Astrocyte of the cerebellum (primary cell): Measurements from ENCODE around the gene ACAN.

Source experiments
- DNase-seq: peaks from one replicate; pipeline ENCODE4 v3.0.0-alpha.2; 2011; ENCODE audit warnings: low read depth
- H3K4me3 ChIP-seq: 2 replicates; pipeline ENCODE4 v1.5.1; 2011; ENCODE audit warnings: mild to moderate bottlenecking, low read depth, low read length, moderate library complexity
- in situ Hi-C: cut with HindIII; loops from 2 replicates; pipeline ENCODE4 v1.10.0; 2017; ENCODE audit warnings: low sequenced_read_pairs
- TF ChIP-seq, protein P1 (sequence below): IDR thresholded peaks from 2 replicates; pipeline ENCODE4 v1.5.1; 2012; ENCODE audit warnings: low read length, low read depth, moderate library complexity, mild to moderate bottlenecking; ENCODE audit errors: missing control alignments

Gene ACAN

DNA sequence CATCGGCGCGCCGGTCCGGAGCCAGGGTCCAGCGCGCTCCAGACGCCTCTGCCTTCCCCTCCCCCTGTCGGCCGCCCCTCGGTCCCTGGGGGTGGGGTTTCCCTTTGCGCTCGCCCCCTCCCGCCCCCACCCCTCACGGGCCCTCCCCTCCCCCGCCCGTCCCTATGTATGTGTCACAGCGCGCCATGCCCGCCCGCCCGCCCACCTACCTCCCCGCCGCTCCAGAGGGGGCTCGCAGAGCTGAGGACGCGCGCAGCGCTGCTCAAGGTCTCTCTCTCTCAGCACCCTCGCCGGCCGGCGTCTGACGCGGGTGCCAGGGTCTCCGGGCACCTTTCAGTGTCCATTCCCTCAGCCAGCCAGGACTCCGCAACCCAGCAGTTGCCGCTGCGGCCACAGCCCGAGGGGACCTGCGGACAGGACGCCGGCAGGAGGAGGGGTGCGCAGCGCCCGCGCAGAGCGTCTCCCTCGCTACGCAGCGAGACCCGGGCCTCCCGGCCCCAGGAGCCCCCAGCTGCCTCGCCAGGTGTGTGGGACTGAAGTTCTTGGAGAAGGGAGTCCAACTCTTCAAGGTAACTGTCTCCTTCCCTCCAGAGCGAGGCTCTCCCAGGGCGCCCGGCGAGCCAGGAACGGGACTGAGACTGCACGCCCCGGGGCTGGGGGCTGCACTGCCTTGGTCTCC, at the start of gene ACAN:
TSS of gene ACAN (plus strand) at position 196 of the 679 bp plus-strand sequence. CDS start 32,771 bp downstream, outside the sequence.
- H3K4me3 ChIP-seq = peak within 1 kb of the TSS; percentile 16
- in situ Hi-C loops = no loop called here
- DNase-seq = no peak
- TF ChIP-seq, protein P1, sequence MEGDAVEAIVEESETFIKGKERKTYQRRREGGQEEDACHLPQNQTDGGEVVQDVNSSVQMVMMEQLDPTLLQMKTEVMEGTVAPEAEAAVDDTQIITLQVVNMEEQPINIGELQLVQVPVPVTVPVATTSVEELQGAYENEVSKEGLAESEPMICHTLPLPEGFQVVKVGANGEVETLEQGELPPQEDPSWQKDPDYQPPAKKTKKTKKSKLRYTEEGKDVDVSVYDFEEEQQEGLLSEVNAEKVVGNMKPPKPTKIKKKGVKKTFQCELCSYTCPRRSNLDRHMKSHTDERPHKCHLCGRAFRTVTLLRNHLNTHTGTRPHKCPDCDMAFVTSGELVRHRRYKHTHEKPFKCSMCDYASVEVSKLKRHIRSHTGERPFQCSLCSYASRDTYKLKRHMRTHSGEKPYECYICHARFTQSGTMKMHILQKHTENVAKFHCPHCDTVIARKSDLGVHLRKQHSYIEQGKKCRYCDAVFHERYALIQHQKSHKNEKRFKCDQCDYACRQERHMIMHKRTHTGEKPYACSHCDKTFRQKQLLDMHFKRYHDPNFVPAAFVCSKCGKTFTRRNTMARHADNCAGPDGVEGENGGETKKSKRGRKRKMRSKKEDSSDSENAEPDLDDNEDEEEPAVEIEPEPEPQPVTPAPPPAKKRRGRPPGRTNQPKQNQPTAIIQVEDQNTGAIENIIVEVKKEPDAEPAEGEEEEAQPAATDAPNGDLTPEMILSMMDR = no peak

DNA sequence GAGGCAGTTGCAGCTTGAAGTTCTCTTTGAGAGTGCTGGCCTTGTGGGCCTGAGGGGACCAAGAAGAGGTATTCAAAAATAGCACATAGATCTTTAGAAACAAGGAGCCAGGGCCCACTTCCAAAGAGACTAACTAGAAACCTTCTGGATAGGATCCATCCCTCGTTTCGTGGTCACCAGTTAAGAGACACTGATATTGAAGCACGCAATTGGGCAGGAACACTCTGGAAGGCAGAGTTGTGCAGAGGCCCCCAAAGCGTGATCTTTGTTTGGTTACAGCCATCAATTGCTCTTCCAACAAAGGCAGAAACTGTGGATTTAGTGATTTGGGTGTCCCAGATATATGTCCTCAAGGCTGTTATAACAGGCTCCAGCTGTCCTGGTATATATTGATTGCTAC, 46.7 kb upstream of the ACAN start:
- TF ChIP-seq, protein P1 = no peak
- no peak for DNase-seq
- in situ Hi-C loops = loop anchor here (5.0 kb wide), 1 partner anchor 79 kb away; no protein-coding TSS in a partner anchor
- no peak overlapping the region for H3K4me3 ChIP-seq

DNA sequence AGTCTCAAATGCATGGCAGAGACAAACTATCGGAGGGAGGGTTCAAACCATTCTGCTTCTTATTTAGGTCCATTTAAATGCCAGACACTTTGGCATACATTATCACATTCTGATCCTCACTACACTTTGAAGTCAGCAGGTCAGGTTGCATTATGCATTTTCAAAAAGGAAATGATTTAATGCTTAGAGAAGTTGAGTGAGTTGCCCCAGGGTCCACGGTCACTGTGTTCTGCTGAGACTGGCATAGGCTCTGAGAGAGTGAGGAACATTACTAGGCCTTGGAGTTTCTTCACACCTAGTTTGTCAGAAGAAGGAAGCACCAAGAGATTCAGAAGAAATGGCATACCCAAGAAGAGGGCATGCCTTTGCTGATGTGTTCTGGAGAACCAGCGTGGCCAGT, 46.3 kb upstream of the ACAN start:
- no peak overlapping the region for H3K4me3 ChIP-seq
- DNase-seq = no peak
- TF ChIP-seq, protein P1 = no peak
- in situ Hi-C loops = loop anchor here (5.0 kb wide), 1 partner anchor 80 kb away; no protein-coding TSS in a partner anchor

DNA sequence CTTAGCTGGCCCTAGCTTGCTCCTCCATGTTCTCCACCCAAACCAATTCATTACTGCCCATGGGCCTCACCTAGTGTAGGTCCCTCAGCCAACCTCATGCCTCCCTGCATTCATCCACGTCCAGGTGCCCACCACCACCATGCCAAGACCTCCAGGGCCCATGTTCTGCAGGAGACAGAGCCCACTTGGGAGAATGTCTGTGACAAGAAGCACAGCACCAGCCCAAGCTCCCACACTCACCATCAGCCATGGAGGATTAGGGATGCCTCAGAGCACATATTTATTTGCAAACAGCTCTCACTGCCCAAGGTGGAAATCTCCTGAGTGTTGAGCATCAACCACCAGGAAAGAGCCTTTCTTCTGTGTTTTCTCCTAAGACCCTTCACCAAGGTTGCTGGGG, 43.4 kb upstream of the ACAN start:
- no peak overlapping the region for H3K4me3 ChIP-seq
- DNase-seq = no peak
- in situ Hi-C loops = loop anchor here (5.0 kb wide), 1 partner anchor 83 kb away; no protein-coding TSS in a partner anchor
- TF ChIP-seq, protein P1 = no peak

DNA sequence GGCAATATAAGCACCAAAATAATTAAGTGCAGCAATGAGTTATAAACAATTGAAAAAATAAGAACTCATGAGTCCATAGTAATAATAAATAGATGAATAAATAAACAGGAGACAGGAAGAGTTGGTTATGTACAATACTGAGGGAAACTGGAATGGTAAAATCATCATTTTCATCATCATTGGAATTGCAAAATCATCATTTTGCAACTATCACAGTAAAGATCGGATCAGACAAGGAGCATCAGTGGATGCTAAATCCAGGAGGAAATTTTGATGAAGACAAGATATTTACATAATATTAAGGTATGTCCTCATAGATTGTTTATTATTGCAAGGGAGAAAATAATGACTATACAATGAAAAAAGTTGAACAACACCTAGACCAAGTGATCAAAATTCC, 38.8 kb upstream of the ACAN start:
- in situ Hi-C loops = no loop called here
- TF ChIP-seq, protein P1 = no peak
- H3K4me3 ChIP-seq = no peak overlapping the region
- DNase-seq = no peak

DNA sequence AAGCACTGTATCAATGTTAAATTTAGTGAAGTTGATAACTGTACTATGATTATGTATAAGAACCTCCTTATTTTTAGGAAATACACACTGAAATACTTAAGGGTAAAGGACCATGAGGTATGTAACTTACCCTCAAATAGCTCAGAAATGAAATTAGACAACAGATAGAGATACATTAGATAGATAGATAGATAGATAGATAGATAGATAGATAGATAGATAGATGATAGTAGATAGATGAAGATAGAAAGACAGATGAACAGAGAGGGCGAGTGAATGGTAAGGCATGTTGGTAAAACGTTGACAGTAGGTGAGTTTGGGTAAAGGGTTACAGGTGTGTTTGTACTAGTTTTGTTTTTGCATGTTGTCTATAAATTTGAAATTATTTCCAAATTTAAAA, 38.0 kb upstream of the ACAN start:
- in situ Hi-C loops = loop anchor here (5.0 kb wide), 1 partner anchor 47 kb away; no protein-coding TSS in a partner anchor
- no peak overlapping the region for H3K4me3 ChIP-seq
- DNase-seq = no peak
- TF ChIP-seq, protein P1 = no peak
